Hepatocyte (in vitro differentiated cells): Measurements from ENCODE around the gene CFC1B.
"Not testable (repeated sequence)": the region's sequence is repeated elsewhere in the genome, so short reads cannot be mapped to it uniquely, and the experiment has no call there.

Source experiments
- CTCF ChIP-seq: fragments of 200-600 bp; sonication (generic); IDR thresholded peaks from 2 replicates; pipeline ENCODE4 v1.5.1; 2016; ENCODE audit warnings: antibody characterized with exemption, mild to moderate bottlenecking; ENCODE audit not compliant: poor library complexity
- EZH2 ChIP-seq: fragments of 200-600 bp; sonication (generic); IDR thresholded peaks from 2 replicates; pipeline ENCODE4 v1.6.1; 2016; ENCODE audit warnings: antibody characterized with exemption, mild to moderate bottlenecking, borderline replicate concordance
- EZH2phosphoT487 ChIP-seq: fragments of 200-600 bp; sonication (generic); IDR thresholded peaks from one replicate; pipeline ENCODE4 v1.6.1; 2018; ENCODE audit warnings: antibody characterized with exemption, mild to moderate bottlenecking, low read depth, moderate library complexity; ENCODE audit not compliant: unreplicated experiment, severe bottlenecking

- TF ChIP-seq CTCF, EZH2, EZH2phosphoT487: not testable (repeated sequence)
Observed at GRCh38 chr2:130520992-130521391, at the start of gene CFC1B.
